Measurements from ENCODE around the gene EAPP. TPM values are rescaled to one million over a fixed set of nuclear protein-coding genes. Genes with fewer than 3 reads are reported as not detected.

EAPP gene
- total and polyA plus RNA-seq, 2 experiments from 2014 or later, result 25.0 to 53.6 TPM

GRCh38 chr14:34475163-34475562 lies 64.3 kb downstream of the EAPP start:
- Mint-ChIP-seq H3K27ac (no peak overlapping the region), H3K9me3 (peaks cover 11% of the 10 kb centered on the region), H3K4me3 (no peak overlapping the region), H3K27me3 (ENCODE audit: insufficient read depth, low read depth, poor library complexity) (peaks cover 6% of the 10 kb centered on the region), H3K36me3 (ENCODE audit: low read depth) (peaks cover 3% of the 10 kb centered on the region; the same call in 2 of the 3 replicates), H3K4me1 (peaks cover 9% of the 10 kb centered on the region)
- no peaks in the 10 kb centered on the region for H3F3A ChIP-seq (replicated peaks; ENCODE audit: low read depth)
- 0 out of 2 replicates have a peak, but pooled peaks cover 4% of the 10 kb centered on the region for H3K9me2 ChIP-seq (ENCODE audit: insufficient read depth)
- H3K79me2 ChIP-seq (replicated peaks; ENCODE audit: insufficient read depth), result no peaks in the 10 kb centered on the region
- no peak overlapping the region for H3K4me2 ChIP-seq
- no peaks in the 10 kb centered on the region for H3K27me3 ChIP-seq (ENCODE audit: insufficient read depth)
- peaks cover 4% of the 10 kb centered on the region; the same call in 1 of the 2 replicates for H3K4me1 ChIP-seq (ENCODE audit: insufficient read depth)
- H3K36me3 ChIP-seq (ENCODE audit: insufficient read depth), result no peaks in the 10 kb centered on the region
- ATAC-seq (no peak), DNase-seq (ENCODE audit: low spot score) (no peak)
- H2AFZ ChIP-seq, result no peak overlapping the region
- no peaks in the 10 kb centered on the region for H4K20me1 ChIP-seq (replicated peaks; ENCODE audit: insufficient read depth)
- no peak overlapping the region for H3K27ac ChIP-seq (ENCODE audit: low read depth)
- TF ChIP-seq POLR2AphosphoS5 (IDR thresholded peaks at IDR 0.05; ENCODE audit: low read depth) (no peak), ZNF331 (CRISPR knock-in tag; IDR thresholded peaks at IDR 0.05; ENCODE audit: low read depth) (no peak), ETS1 (IDR thresholded peaks at IDR 0.05) (no peak), EZH2phosphoT487 (IDR thresholded peaks at IDR 0.05; ENCODE audit: unreplicated experiment) (no peak), REST (IDR thresholded peaks at IDR 0.05; ENCODE audit: unreplicated experiment) (no peak), ZNF462 (CRISPR knock-in tag; IDR thresholded peaks at IDR 0.05) (no peak), EZH2 (IDR thresholded peaks at IDR 0.05; ENCODE audit: low read depth, unreplicated experiment) (no peak), NANOG (IDR thresholded peaks at IDR 0.05; ENCODE audit: borderline replicate concordance) (no peak), JUNB (IDR thresholded peaks at IDR 0.05; ENCODE audit: unreplicated experiment) (no peak), ZNF114 (CRISPR knock-in tag; IDR thresholded peaks at IDR 0.05) (no peak), CTCF (conservative IDR thresholded peaks at IDR 0.05; ENCODE audit: low read depth in 2 of 2) (no peak), CREB1 (CRISPR knock-in tag; IDR thresholded peaks at IDR 0.05; ENCODE audit: low read depth) (no peak), STAT1 (IDR thresholded peaks at IDR 0.05; ENCODE audit: unreplicated experiment) (no peak)
- no peak overlapping the region for H3K4me3 ChIP-seq
